ENCODE data around the gene PPFIA1. TPM values are rescaled to one million over a fixed set of nuclear protein-coding genes. Genes with fewer than 3 reads are reported as not detected.

PPFIA1 gene
- polyA plus RNA-seq, 1 experiment = 62.7 TPM

- Histone ChIP-seq H3K36me3 (ENCODE audit: control insufficient read depth, insufficient read depth, low read length) (peaks cover 4% of the 10 kb centered on the region), H3K27me3 (ENCODE audit: control insufficient read depth, insufficient read depth, low read length) (no peaks in the 10 kb centered on the region), H3K4me3 (ENCODE audit: low read depth, low read length) (no peak overlapping the region)
- TF ChIP-seq CTCF (IDR thresholded peaks at IDR 0.05; ENCODE audit: insufficient read depth, low read depth, low read length) = peak; percentile 33; the same call in 1 of the 2 replicates
- ChIA-PET CTCF (interaction anchor here (1.0 to 2.5 kb wide), 3 partner anchors 9 to 29 kb away, joined by 3 to 5 read pairs (median 3); no protein-coding TSS in a partner anchor), POLR2A (interaction anchor here (0.6 kb wide), 1 partner anchor 14 kb away, joined by 3 read pairs; no protein-coding TSS in a partner anchor)
- peak; percentile 58 for DNase-seq (ENCODE audit: low read depth)
Observed at GRCh38 chr11:70381872-70382861, 111.7 kb downstream of the PPFIA1 start.

GRCh38 chr11:70383664-70384565 lies 113.4 kb downstream of the PPFIA1 start:
- H3K36me3 ChIP-seq (ENCODE audit: control insufficient read depth, insufficient read depth, low read length) = peaks cover 4% of the 10 kb centered on the region; the same call in 1 of the 2 replicates
- no peak for DNase-seq (ENCODE audit: low read depth)
- CTCF ChIA-PET = interaction anchor here (1.1 kb wide), 1 partner anchor 27 kb away, joined by 3 read pairs; no protein-coding TSS in a partner anchor

GRCh38 chr11:70384566-70385152 lies 114.2 kb downstream of the PPFIA1 start:
- DNase-seq (ENCODE audit: low read depth) = no peak
- ChIA-PET POLR2A (no interaction called here), CTCF (no interaction called here)
- Histone ChIP-seq H3K36me3 (ENCODE audit: control insufficient read depth, insufficient read depth, low read length) (peaks cover 4% of the 10 kb centered on the region; the same call in 1 of the 2 replicates), H3K27me3 (ENCODE audit: control insufficient read depth, insufficient read depth, low read length) (no peaks in the 10 kb centered on the region), H3K4me3 (ENCODE audit: low read depth, low read length) (no peak overlapping the region)
- no peak for TF ChIP-seq CTCF (IDR thresholded peaks at IDR 0.05; ENCODE audit: insufficient read depth, low read depth, low read length)

More at GRCh38 chr11:70383664-70384565, 113.4 kb downstream of the PPFIA1 start:
- POLR2A ChIA-PET = no interaction called here
- Histone ChIP-seq H3K27me3 (ENCODE audit: control insufficient read depth, insufficient read depth, low read length) (no peaks in the 10 kb centered on the region), H3K4me3 (ENCODE audit: low read depth, low read length) (no peak overlapping the region)
- TF ChIP-seq CTCF (IDR thresholded peaks at IDR 0.05; ENCODE audit: insufficient read depth, low read depth, low read length) = no peak

- POLR2A ChIA-PET = no interaction called here
Observed at GRCh38 chr11:70387564-70387963, 117.1 kb downstream of the PPFIA1 start.

More at GRCh38 chr11:70387564-70387963, 117.1 kb downstream of the PPFIA1 start:
- peaks cover 4% of the 10 kb centered on the region; the same call in 1 of the 2 replicates for H3K36me3 ChIP-seq (ENCODE audit: control insufficient read depth, insufficient read depth, low read length)
- no peak for DNase-seq (ENCODE audit: low read depth)
- H3K4me3 ChIP-seq (ENCODE audit: low read depth, low read length) = no peak overlapping the region
- CTCF ChIA-PET = no interaction called here
- TF ChIP-seq CTCF (IDR thresholded peaks at IDR 0.05; ENCODE audit: insufficient read depth, low read depth, low read length) = no peak
- H3K27me3 ChIP-seq (ENCODE audit: control insufficient read depth, insufficient read depth, low read length) = no peaks in the 10 kb centered on the region
